GM12873 (cell line): ENCODE data around the gene VWA7.

ENCODE experiments used
- TF ChIP-seq, protein P1 (sequence below): IDR thresholded peaks from 2 replicates; pipeline ENCODE4 v1.5.1; 2012; ENCODE audit warnings: low read depth, mild to moderate bottlenecking, moderate library complexity, low read length, control low read depth; ENCODE audit not compliant: insufficient read depth; ENCODE audit errors: missing control alignments

The VWA7 gene

DNA sequence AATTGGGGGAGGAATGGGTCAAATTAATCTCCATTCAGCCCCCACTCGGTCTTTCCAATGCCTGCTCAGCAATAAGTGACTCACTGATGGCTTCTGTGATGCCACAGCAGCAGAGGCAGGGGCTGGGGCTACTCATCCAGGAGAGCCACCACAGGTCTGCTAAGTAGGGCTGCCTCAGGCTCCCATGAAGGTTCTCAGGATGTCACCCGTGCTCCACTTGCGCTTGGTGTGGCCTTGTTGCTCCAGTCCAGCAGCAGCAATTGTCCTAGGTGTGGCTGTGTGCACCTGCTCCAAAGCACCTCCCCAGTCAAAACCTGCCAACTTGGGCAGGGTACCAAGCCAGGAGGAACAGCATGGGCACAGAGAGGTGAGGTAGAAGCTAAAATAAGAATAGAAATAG lies 55.0 kb downstream of the VWA7 start:
- TF ChIP-seq, protein P1, sequence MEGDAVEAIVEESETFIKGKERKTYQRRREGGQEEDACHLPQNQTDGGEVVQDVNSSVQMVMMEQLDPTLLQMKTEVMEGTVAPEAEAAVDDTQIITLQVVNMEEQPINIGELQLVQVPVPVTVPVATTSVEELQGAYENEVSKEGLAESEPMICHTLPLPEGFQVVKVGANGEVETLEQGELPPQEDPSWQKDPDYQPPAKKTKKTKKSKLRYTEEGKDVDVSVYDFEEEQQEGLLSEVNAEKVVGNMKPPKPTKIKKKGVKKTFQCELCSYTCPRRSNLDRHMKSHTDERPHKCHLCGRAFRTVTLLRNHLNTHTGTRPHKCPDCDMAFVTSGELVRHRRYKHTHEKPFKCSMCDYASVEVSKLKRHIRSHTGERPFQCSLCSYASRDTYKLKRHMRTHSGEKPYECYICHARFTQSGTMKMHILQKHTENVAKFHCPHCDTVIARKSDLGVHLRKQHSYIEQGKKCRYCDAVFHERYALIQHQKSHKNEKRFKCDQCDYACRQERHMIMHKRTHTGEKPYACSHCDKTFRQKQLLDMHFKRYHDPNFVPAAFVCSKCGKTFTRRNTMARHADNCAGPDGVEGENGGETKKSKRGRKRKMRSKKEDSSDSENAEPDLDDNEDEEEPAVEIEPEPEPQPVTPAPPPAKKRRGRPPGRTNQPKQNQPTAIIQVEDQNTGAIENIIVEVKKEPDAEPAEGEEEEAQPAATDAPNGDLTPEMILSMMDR: no peak

DNA sequence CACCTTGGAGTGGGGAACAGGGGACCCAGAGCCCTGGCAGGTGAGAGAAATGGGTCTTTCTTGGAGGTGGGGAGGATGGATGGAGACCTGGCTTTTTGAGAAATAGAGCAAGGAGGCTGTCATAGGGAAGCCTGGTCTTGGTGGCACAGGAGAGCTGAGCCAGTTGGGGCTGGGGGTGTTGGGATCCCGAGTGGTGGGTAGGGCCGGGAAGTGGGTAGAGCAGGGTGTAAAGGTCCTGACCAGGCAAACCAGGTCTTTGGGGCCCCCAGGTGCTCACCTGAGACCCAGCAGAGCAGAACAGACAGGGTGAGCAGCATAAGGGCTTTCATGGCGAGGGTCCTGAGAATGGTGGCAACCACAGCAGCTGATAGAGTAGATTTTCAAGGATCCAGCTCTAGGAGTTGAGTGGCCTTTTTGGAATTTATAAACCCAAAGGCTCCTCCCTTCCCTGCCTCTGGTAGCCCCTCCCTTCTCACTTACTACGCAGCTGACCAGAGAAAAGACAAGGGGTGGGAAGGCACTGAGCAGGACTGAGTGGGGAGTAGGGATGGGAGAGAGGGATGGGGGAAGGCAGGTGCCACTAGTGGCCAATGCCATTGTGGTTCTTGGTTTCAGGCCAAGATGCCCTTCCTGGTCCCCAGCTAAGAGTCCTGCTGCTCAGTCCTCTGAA lies 55.6 kb downstream of the VWA7 start, which contains the start of gene LY6G6C:
TSS of gene LY6G6C (minus strand) at position 396 of the 670 bp plus-strand sequence. CDS start at position 329, 67 bp downstream.
- TF ChIP-seq, protein P1: no peak

DNA sequence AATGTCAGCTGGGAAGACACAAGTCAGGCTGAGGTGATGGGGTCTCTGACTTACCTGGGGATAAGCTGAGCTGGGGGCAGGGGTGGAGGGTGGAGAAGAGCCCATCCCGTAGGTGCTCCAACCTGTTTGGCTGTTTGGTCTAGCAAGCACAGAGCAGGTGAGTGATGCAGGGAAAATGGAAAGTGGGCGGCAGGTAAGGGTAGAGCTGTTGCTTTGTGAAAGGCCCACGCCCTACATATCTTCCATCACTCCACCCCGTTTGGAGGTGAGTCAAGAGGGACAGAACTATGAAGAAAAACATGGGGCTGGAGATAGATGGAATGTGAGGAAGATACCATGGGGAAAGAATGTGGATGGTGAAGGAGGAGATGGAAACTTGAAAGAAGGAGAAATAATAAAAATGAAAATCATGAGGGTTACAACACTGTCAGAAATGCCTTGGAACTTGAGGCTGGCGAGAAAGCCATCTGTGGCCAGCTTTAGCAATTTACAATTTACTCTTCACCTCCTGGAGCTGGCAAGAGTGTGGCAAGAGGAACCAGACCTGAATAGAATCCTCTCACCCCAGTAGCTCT lies 56.8 kb downstream of the VWA7 start:
- TF ChIP-seq, protein P1: no peak

DNA sequence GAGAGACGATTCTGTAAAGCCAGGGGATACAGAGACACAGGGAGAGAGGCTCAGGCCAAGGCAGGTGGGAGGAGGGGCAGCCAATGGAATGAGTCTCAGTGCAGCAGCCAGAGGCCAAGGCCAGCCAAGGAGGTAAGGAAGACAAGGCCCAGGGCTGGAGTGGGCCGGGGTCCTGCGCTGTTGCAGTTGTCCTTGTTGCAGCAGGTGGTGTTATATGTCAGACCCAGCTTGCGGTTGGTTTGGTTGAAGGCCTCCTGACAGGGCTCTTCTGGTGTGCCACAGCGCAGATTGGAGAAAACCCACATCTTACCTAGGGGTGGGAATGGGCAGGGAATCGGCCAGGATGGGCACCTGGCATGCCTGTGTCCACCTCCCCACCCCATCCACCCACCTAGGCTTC lies 58.1 kb downstream of the VWA7 start:
- TF ChIP-seq, protein P1: no peak

DNA sequence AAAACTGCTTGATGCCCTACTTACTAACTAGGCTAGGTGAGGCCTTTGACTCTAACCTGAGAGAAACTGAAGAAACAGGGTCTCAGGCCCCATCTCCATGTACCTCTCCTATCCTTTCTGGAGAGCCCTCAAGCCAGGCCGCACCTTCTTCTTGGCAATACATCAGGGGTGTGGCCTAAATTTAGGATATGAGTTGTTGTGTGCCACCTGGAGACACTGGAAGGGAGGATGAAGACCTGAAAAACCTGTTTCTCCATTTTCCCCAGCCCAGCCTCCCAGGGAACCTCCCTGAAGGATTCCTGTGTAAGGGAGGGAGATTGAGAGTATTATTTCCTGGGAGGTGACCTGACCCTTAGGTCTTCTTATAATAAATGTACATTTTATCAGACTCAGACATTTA lies 58.9 kb downstream of the VWA7 start:
- TF ChIP-seq, protein P1: no peak

DNA sequence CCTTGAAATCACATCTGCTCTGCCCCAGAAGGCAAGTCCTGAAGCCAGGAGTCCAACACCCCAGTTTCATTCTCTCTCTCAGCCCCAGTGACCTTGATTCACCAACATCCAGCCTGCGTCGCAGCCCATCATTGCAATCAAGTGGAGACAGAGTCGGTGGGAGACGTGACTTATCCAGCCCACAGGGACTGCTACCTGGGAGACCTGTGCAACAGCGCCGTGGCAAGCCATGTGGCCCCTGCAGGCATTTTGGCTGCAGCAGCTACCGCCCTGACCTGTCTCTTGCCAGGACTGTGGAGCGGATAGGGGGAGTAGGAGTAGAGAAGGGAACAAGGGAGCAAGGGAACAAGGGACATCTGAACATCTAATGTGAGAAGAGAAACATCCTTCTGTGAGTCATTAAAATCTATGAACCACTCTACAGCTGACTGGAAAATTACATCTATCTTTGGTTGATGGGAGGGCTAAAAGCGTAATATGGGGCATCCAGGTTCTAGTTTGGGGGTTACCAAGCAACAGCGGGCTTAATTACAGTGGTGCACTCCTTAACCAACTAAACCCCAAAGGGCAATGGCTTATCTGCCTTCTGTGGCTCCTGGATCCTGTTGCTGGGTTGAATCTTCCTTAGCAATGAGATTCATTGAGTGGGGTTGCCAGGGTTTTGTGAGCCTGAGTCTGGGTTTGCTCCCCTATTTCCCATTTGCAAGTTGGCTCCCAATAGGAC lies 59.5 kb downstream of the VWA7 start:
- TF ChIP-seq, protein P1: no peak
